Neural cell (in vitro differentiated cells): Measurements from ENCODE around the gene GOLGA2.

Source experiments
- CTCF ChIP-seq: fragments of 450-650 bp; IDR thresholded peaks from 2 replicates; pipeline ENCODE4 v1.5.1; 2014; ENCODE audit warnings: antibody characterized with exemption, mild to moderate bottlenecking, moderate library complexity; ENCODE audit not compliant: poor library complexity, severe bottlenecking
- EP300 ChIP-seq: fragments of 450-650 bp; conservative IDR thresholded peaks from 2 replicates; pipeline ENCODE4 v1.6.1; 2014; ENCODE audit warnings: antibody characterized with exemption, mild to moderate bottlenecking, moderate library complexity; ENCODE audit not compliant: poor library complexity, severe bottlenecking
- EZH2 ChIP-seq: fragments of 200-600, 300-800 bp; shearing (Covaris generic), sonication (generic); IDR thresholded peaks from 2 replicates; pipeline ENCODE4 v1.6.1; 2014; ENCODE audit warnings: antibody characterized with exemption, low read length, borderline replicate concordance, mild to moderate bottlenecking; ENCODE audit not compliant: insufficient read depth, poor library complexity, severe bottlenecking
- MXI1 ChIP-seq: fragments of 450-650 bp; conservative IDR thresholded peaks from 2 replicates; pipeline ENCODE4 v1.6.1; 2014; ENCODE audit warnings: antibody characterized with exemption, mild to moderate bottlenecking; ENCODE audit not compliant: poor library complexity, severe bottlenecking
- POLR2AphosphoS5 ChIP-seq: IDR thresholded peaks from 2 replicates; pipeline ENCODE4 v1.6.1; 2012
- RAD21 ChIP-seq: fragments of 450-650 bp; conservative IDR thresholded peaks from 2 replicates; pipeline ENCODE4 v1.6.1; 2014; ENCODE audit warnings: antibody characterized with exemption, mild to moderate bottlenecking, moderate library complexity
- REST ChIP-seq: IDR thresholded peaks from 2 replicates; pipeline ENCODE4 v1.6.1; 2012; ENCODE audit warnings: borderline replicate concordance
- SMC3 ChIP-seq: fragments of 450-650 bp; conservative IDR thresholded peaks from 2 replicates; pipeline ENCODE4 v1.6.1; 2014; ENCODE audit warnings: antibody characterized with exemption, mild to moderate bottlenecking, moderate library complexity; ENCODE audit not compliant: poor library complexity
- TAF1 ChIP-seq: IDR thresholded peaks from 2 replicates; pipeline ENCODE4 v1.6.1; 2012; ENCODE audit warnings: low read depth

GRCh38 chr9:128206484-128206883 lies 69.3 kb downstream of the GOLGA2 start:
- TF ChIP-seq CTCF (no peak), SMC3 (no peak), EZH2 (no peak), EP300 (no peak), RAD21 (no peak), TAF1 (no peak), POLR2AphosphoS5 (no peak), REST (no peak), MXI1 (no peak)
